Measurements from ENCODE around the gene PTEN.
A peak's percentile ranks its signal among the peaks of the same experiment; 100 is the strongest.

Gene PTEN

GRCh38 chr10:87960230-87960629, 96.8 kb downstream of the PTEN start:
- no peak for DNase-seq (ENCODE audit: low spot score in 2 of 2)
- peaks cover 9% of the 10 kb centered on the region for H3K36me3 ChIP-seq (replicated peaks)

GRCh38 chr10:87961314-87961713, 97.9 kb downstream of the PTEN start:
- in situ Hi-C loops (cut with MboI; ENCODE audit: low sequenced_read_pairs) = no loop called here
- Histone ChIP-seq H3K4me1 (no peaks in the 10 kb centered on the region), H3K9me3 (no peaks in the 10 kb centered on the region), H3K4me3 (no peak overlapping the region), H3K27me3 (ENCODE audit: low read depth) (no peaks in the 10 kb centered on the region), H3K36me3 (replicated peaks) (peaks cover 9% of the 10 kb centered on the region)
- DNase-seq (ENCODE audit: low spot score in 2 of 2) = no peak

More at GRCh38 chr10:87960230-87960629, 96.8 kb downstream of the PTEN start:
- Histone ChIP-seq H3K9me3 (no peaks in the 10 kb centered on the region), H3K4me3 (no peak overlapping the region), H3K4me1 (no peaks in the 10 kb centered on the region), H3K27me3 (ENCODE audit: low read depth) (no peaks in the 10 kb centered on the region)
- in situ Hi-C loops (cut with MboI; ENCODE audit: low sequenced_read_pairs) = no loop called here

- no peaks in the 10 kb centered on the region for H3K9me3 ChIP-seq
- no peaks in the 10 kb centered on the region for H3K4me1 ChIP-seq
- DNase-seq (ENCODE audit: low spot score in 2 of 2) = no peak
- in situ Hi-C loops (cut with MboI; ENCODE audit: low sequenced_read_pairs) = no loop called here
- H3K4me3 ChIP-seq = no peak overlapping the region
- peaks cover 4% of the 10 kb centered on the region; the same call in 1 of the 2 replicates for H3K36me3 ChIP-seq (replicated peaks)
- no peaks in the 10 kb centered on the region for H3K27me3 ChIP-seq (ENCODE audit: low read depth)
Observed at GRCh38 chr10:87966459-87966858, 103.0 kb downstream of the PTEN start.

GRCh38 chr10:87973635-87974034, 110.2 kb downstream of the PTEN start:
- in situ Hi-C loops (cut with MboI; ENCODE audit: low sequenced_read_pairs) = no loop called here
- Histone ChIP-seq H3K27me3 (ENCODE audit: low read depth) (no peaks in the 10 kb centered on the region), H3K4me3 (no peak overlapping the region), H3K36me3 (replicated peaks) (no peaks in the 10 kb centered on the region), H3K4me1 (peaks cover 10% of the 10 kb centered on the region), H3K9me3 (no peaks in the 10 kb centered on the region)
- peak in 1 of 2 experiments; percentile 69 for DNase-seq (ENCODE audit: low spot score in 2 of 2)

GRCh38 chr10:87974130-87974529, 110.7 kb downstream of the PTEN start:
- Histone ChIP-seq H3K27me3 (ENCODE audit: low read depth) (no peaks in the 10 kb centered on the region), H3K36me3 (replicated peaks) (no peaks in the 10 kb centered on the region), H3K4me3 (no peak overlapping the region), H3K4me1 (peaks cover 10% of the 10 kb centered on the region), H3K9me3 (no peaks in the 10 kb centered on the region)
- DNase-seq (ENCODE audit: low spot score in 2 of 2) = no peak
- in situ Hi-C loops (cut with MboI; ENCODE audit: low sequenced_read_pairs) = no loop called here

GRCh38 chr10:87974769-87975168, 111.3 kb downstream of the PTEN start:
- in situ Hi-C loops (cut with MboI; ENCODE audit: low sequenced_read_pairs) = no loop called here
- Histone ChIP-seq H3K4me1 (peaks cover 10% of the 10 kb centered on the region), H3K36me3 (replicated peaks) (no peaks in the 10 kb centered on the region)

GRCh38 chr10:87976101-87976743, 112.8 kb downstream of the PTEN start:
- in situ Hi-C loops (cut with MboI; ENCODE audit: low sequenced_read_pairs) = no loop called here
- H3K9me3 ChIP-seq = no peaks in the 10 kb centered on the region
- no peaks in the 10 kb centered on the region for H3K36me3 ChIP-seq (replicated peaks)
- no peaks in the 10 kb centered on the region for H3K27me3 ChIP-seq (ENCODE audit: low read depth)
- no peak overlapping the region for H3K4me3 ChIP-seq
- DNase-seq (ENCODE audit: low spot score in 2 of 2) = no peak
- peaks cover 10% of the 10 kb centered on the region for H3K4me1 ChIP-seq

More at GRCh38 chr10:87974769-87975168, 111.3 kb downstream of the PTEN start:
- Histone ChIP-seq H3K4me3 (no peak overlapping the region), H3K27me3 (ENCODE audit: low read depth) (no peaks in the 10 kb centered on the region), H3K9me3 (no peaks in the 10 kb centered on the region)
- no peak for DNase-seq (ENCODE audit: low spot score in 2 of 2)

GRCh38 chr10:87978166-87978565, 114.7 kb downstream of the PTEN start:
- no peaks in the 10 kb centered on the region for H3K36me3 ChIP-seq (replicated peaks)
- no peaks in the 10 kb centered on the region for H3K27me3 ChIP-seq (ENCODE audit: low read depth)
- H3K4me3 ChIP-seq = no peak overlapping the region
- H3K4me1 ChIP-seq = peaks cover 6% of the 10 kb centered on the region
- no peaks in the 10 kb centered on the region for H3K9me3 ChIP-seq
- in situ Hi-C loops (cut with MboI; ENCODE audit: low sequenced_read_pairs) = no loop called here
- DNase-seq (ENCODE audit: low spot score in 2 of 2) = no peak

GRCh38 chr10:87979847-87980246, 116.4 kb downstream of the PTEN start:
- Histone ChIP-seq H3K4me1 (no peaks in the 10 kb centered on the region), H3K4me3 (no peak overlapping the region), H3K27me3 (ENCODE audit: low read depth) (no peaks in the 10 kb centered on the region), H3K36me3 (replicated peaks) (no peaks in the 10 kb centered on the region), H3K9me3 (no peaks in the 10 kb centered on the region)
- in situ Hi-C loops (cut with MboI; ENCODE audit: low sequenced_read_pairs) = no loop called here
- no peak for DNase-seq (ENCODE audit: low spot score in 2 of 2)

GRCh38 chr10:87983716-87984115, 120.3 kb downstream of the PTEN start:
- H3K4me3 ChIP-seq = no peak overlapping the region
- no peaks in the 10 kb centered on the region for H3K9me3 ChIP-seq
- no peaks in the 10 kb centered on the region for H3K27me3 ChIP-seq (ENCODE audit: low read depth)
- DNase-seq (ENCODE audit: low spot score in 2 of 2) = no peak
- no peaks in the 10 kb centered on the region for H3K36me3 ChIP-seq (replicated peaks)
- H3K4me1 ChIP-seq = no peaks in the 10 kb centered on the region
- in situ Hi-C loops (cut with MboI; ENCODE audit: low sequenced_read_pairs) = no loop called here

GRCh38 chr10:87987206-87987605, 123.8 kb downstream of the PTEN start:
- Histone ChIP-seq H3K4me1 (peaks cover 13% of the 10 kb centered on the region), H3K27me3 (ENCODE audit: low read depth) (no peaks in the 10 kb centered on the region), H3K4me3 (no peak overlapping the region), H3K9me3 (no peaks in the 10 kb centered on the region), H3K36me3 (replicated peaks) (no peaks in the 10 kb centered on the region)
- in situ Hi-C loops (cut with MboI; ENCODE audit: low sequenced_read_pairs) = no loop called here
- DNase-seq (ENCODE audit: low spot score in 2 of 2) = no peak

GRCh38 chr10:87991946-87992345, 128.5 kb downstream of the PTEN start:
- no peaks in the 10 kb centered on the region for H3K9me3 ChIP-seq
- peaks cover 13% of the 10 kb centered on the region for H3K4me1 ChIP-seq
- DNase-seq (ENCODE audit: low spot score in 2 of 2) = no peak
- no peak overlapping the region for H3K4me3 ChIP-seq
- no peaks in the 10 kb centered on the region for H3K36me3 ChIP-seq (replicated peaks)
- in situ Hi-C loops (cut with MboI; ENCODE audit: low sequenced_read_pairs) = no loop called here
- no peaks in the 10 kb centered on the region for H3K27me3 ChIP-seq (ENCODE audit: low read depth)

- Histone ChIP-seq H3K27me3 (ENCODE audit: low read depth) (no peaks in the 10 kb centered on the region), H3K4me1 (no peaks in the 10 kb centered on the region), H3K36me3 (replicated peaks) (no peaks in the 10 kb centered on the region), H3K9me3 (0 out of 2 replicates have a peak, but pooled peaks cover 2% of the 10 kb centered on the region), H3K4me3 (no peak overlapping the region)
- in situ Hi-C loops (cut with MboI; ENCODE audit: low sequenced_read_pairs) = no loop called here
- no peak for DNase-seq (ENCODE audit: low spot score in 2 of 2)
Observed at GRCh38 chr10:88004451-88004850, 141.0 kb downstream of the PTEN start.

GRCh38 chr10:88006261-88006660, 142.8 kb downstream of the PTEN start:
- Histone ChIP-seq H3K9me3 (no peaks in the 10 kb centered on the region), H3K27me3 (ENCODE audit: low read depth) (no peaks in the 10 kb centered on the region), H3K4me3 (no peak overlapping the region), H3K4me1 (no peaks in the 10 kb centered on the region), H3K36me3 (replicated peaks) (no peaks in the 10 kb centered on the region)
- in situ Hi-C loops (cut with MboI; ENCODE audit: low sequenced_read_pairs) = no loop called here
- no peak for DNase-seq (ENCODE audit: low spot score in 2 of 2)

Data from HAP-1 (cell line).